SK-N-SH (cell line): ENCODE results near the gene FNDC3B. TPM values are rescaled to one million over a fixed set of nuclear protein-coding genes. Genes with fewer than 3 reads are reported as not detected.

Experiments
- CTCF ChIA-PET: fragments of 300-600, 350-600 bp; formaldehyde crosslinking; extraction: SDS; loops from one replicate; lab custom pipeline; 2021; lab: Yijun Ruan, JAX
- POLR2A ChIA-PET: fragments of 350-600 bp; sonication (Branson Sonifier 250); formaldehyde crosslinking; extraction: SDS; loops from one replicate; lab custom pipeline; 2020; ENCODE audit warnings: antibody characterized with exemption, inconsistent platforms; lab: Yijun Ruan, JAX
- DNase-seq: peaks from one replicate; pipeline ENCODE4 v3.0.0; 2012
- H2AFZ ChIP-seq: fragments of 200-600 bp; sonication (generic); 2 replicates; pipeline ENCODE4 v1.8.1; 2016; ENCODE audit warnings: antibody characterized with exemption, mild to moderate bottlenecking, low read depth
- H3F3A ChIP-seq: fragments of 200-600 bp; sonication (generic); replicated peaks from 2 replicates; pipeline ENCODE3; 2016; ENCODE audit warnings: antibody characterized with exemption, mild to moderate bottlenecking; ENCODE audit not compliant: insufficient read depth
- H3K27ac ChIP-seq, 2 experiments: fragments of 200-500 bp in 1 of 2; fragments of 200-600 bp in 1 of 2; sonication (Bioruptor generic) in 1 of 2; sonication (generic), shearing (Covaris generic) in 1 of 2; 2 replicates each; pipeline versions ENCODE4 v1.5.1 to v1.6.1; 2014 to 2016; ENCODE audit warnings: low read depth in 2 of 2, inconsistent platforms in 1 of 2, low read length in 1 of 2, mild to moderate bottlenecking in 1 of 2, mixed read lengths in 1 of 2
- H3K27me3 ChIP-seq: fragments of 200-600 bp; sonication (generic), shearing (Covaris generic); 2 replicates; pipeline ENCODE4 v1.6.1; 2016; ENCODE audit warnings: mixed run types; ENCODE audit not compliant: insufficient read depth
- H3K36me3 ChIP-seq, 2 experiments: fragments of 200-500 bp in 1 of 2; fragments of 200-600 bp in 1 of 2; sonication (Bioruptor generic) in 1 of 2; sonication (generic) in 1 of 2; replicated peaks in 1 of 2; 2 replicates each; pipeline versions ENCODE3 to v1.5.1; 2014 to 2016; ENCODE audit warnings: low read length in 1 of 2, mild to moderate bottlenecking in 1 of 2; ENCODE audit not compliant: insufficient read depth in 2 of 2, control insufficient read depth in 1 of 2
- H3K4me1 ChIP-seq, 2 experiments: fragments of 200-500 bp in 1 of 2; fragments of 200-600 bp in 1 of 2; sonication (Bioruptor generic) in 1 of 2; sonication (generic), shearing (Covaris generic) in 1 of 2; 2 replicates each; pipeline versions ENCODE4 v1.5.1 to v1.6.1; 2014 to 2016; ENCODE audit warnings: low read depth in 1 of 2, low read length in 1 of 2, mixed run types in 1 of 2; ENCODE audit not compliant: insufficient read depth in 2 of 2, control insufficient read depth in 1 of 2
- H3K4me2 ChIP-seq: fragments of 200-600 bp; sonication (generic), shearing (Covaris generic); 2 replicates; pipeline ENCODE4 v1.6.1; 2017; ENCODE audit warnings: mixed run types
- H3K4me3 ChIP-seq, 2 experiments: fragments of 200-500 bp in 1 of 2; fragments of 200-600 bp in 1 of 2; sonication (Bioruptor generic) in 1 of 2; sonication (generic), shearing (Covaris generic) in 1 of 2; 2 replicates each; pipeline versions ENCODE4 v1.5.1 to v1.8.1; 2014 to 2016; ENCODE audit warnings: low read depth in 2 of 2, inconsistent platforms in 1 of 2, low read length in 1 of 2, mild to moderate bottlenecking in 1 of 2, mixed read lengths in 1 of 2, moderate library complexity in 1 of 2
- H3K79me2 ChIP-seq: fragments of 200-600 bp; sonication (generic); 2 replicates; pipeline ENCODE4 v1.8.1; 2017; ENCODE audit warnings: mild to moderate bottlenecking; ENCODE audit not compliant: insufficient read depth
- H3K9ac ChIP-seq: fragments of 200-600 bp; sonication (generic); 2 replicates; pipeline ENCODE4 v1.6.1; 2017; ENCODE audit warnings: mixed run types
- H3K9me2 ChIP-seq: fragments of 200-600 bp; sonication (generic); 2 replicates; pipeline ENCODE4 v1.6.1; 2017; ENCODE audit warnings: mixed run types
- H3K9me3 ChIP-seq: fragments of 200-600 bp; sonication (generic); 2 replicates; pipeline ENCODE4 v1.6.1; 2017; ENCODE audit warnings: mixed run types, mild to moderate bottlenecking, moderate library complexity
- H4K20me1 ChIP-seq: fragments of 200-600 bp; sonication (generic); 2 replicates; pipeline ENCODE4 v1.6.1; 2017; ENCODE audit warnings: mild to moderate bottlenecking, mixed run types; ENCODE audit not compliant: insufficient read depth
- CTCF ChIP-seq: fragments of 200-600 bp; sonication (generic); IDR thresholded peaks from 2 replicates; pipeline ENCODE4 v1.6.1; 2017; ENCODE audit warnings: antibody characterized with exemption, mild to moderate bottlenecking, moderate library complexity
- ELF1 ChIP-seq: IDR thresholded peaks from 2 replicates; pipeline ENCODE4 v1.4.0; 2012
- FOXM1 ChIP-seq: IDR thresholded peaks from 2 replicates; pipeline ENCODE4 v1.4.0; 2012; ENCODE audit warnings: low read depth, mild to moderate bottlenecking
- IRF3 ChIP-seq: fragments of 150-350 bp; IDR thresholded peaks from 2 replicates; pipeline ENCODE4 v1.6.1; 2016; ENCODE audit warnings: mild to moderate bottlenecking, low read depth, low read length
- JUND ChIP-seq: IDR thresholded peaks from 2 replicates; pipeline ENCODE4 v1.4.0; 2012
- MAX ChIP-seq: IDR thresholded peaks from 2 replicates; pipeline ENCODE4 v1.4.0; 2012; ENCODE audit warnings: low read depth
- MXI1 ChIP-seq: IDR thresholded peaks from 2 replicates; pipeline ENCODE4 v1.6.1; 2012; ENCODE audit warnings: mild to moderate bottlenecking, low read depth, low read length, improper control_type of control experiment
- NRF1 ChIP-seq: IDR thresholded peaks from 2 replicates; pipeline ENCODE4 v1.6.1; 2012; ENCODE audit warnings: low read depth, mild to moderate bottlenecking, low read length
- PBX3 ChIP-seq: IDR thresholded peaks from 2 replicates; pipeline ENCODE4; 2012
- REST ChIP-seq: IDR thresholded peaks from 2 replicates; pipeline ENCODE4 v1.6.1; 2012; ENCODE audit warnings: mild to moderate bottlenecking, low read depth, low read length, moderate library complexity
- SIN3A ChIP-seq: IDR thresholded peaks from 2 replicates; pipeline ENCODE4 v1.6.1; 2012; ENCODE audit warnings: low read depth, mild to moderate bottlenecking, low read length, moderate library complexity, borderline replicate concordance
- SMC3 ChIP-seq: IDR thresholded peaks from 2 replicates; pipeline ENCODE4 v1.6.1; 2012; ENCODE audit warnings: low read depth, low read length, improper control_type of control experiment
- TAF1 ChIP-seq: IDR thresholded peaks from 2 replicates; pipeline ENCODE4 v1.6.1; 2012; ENCODE audit warnings: low read depth, mild to moderate bottlenecking, low read length, moderate library complexity, borderline replicate concordance
- TCF12 ChIP-seq: IDR thresholded peaks from 2 replicates; pipeline ENCODE4 v1.4.0; 2012
- USF2 ChIP-seq: fragments of 150-350 bp; IDR thresholded peaks from 2 replicates; pipeline ENCODE4 v1.6.1; 2017; ENCODE audit warnings: antibody characterized with exemption, low read length, low read depth, borderline replicate concordance
- YY1 ChIP-seq: IDR thresholded peaks from 2 replicates; pipeline ENCODE4 v1.4.0; 2012; ENCODE audit warnings: low read depth, mild to moderate bottlenecking
- ZBTB33 ChIP-seq: IDR thresholded peaks from 2 replicates; pipeline ENCODE4 v1.4.0; 2012; ENCODE audit warnings: low read depth, borderline replicate concordance
- WGBS: methylation state at CpG from one replicate; pipeline ENCODE4 v1.1.6; 2017; ENCODE audit warnings: low lambda C conversion rate; 5-methylcytosine and 5-hydroxymethylcytosine counted together
- polyA plus RNA-seq, 3 experiments: library from polyadenylated mRNA; depleted of rRNA; stranded (reverse); fragments of >200 nt; gene quantifications; 2 replicates each; pipeline ENCODE4 v1.2.3, GENCODE V29; 2012

The FNDC3B gene
- polyA plus RNA-seq, 1 of the 3 experiments (the other 2 are of a cell fraction), result 10.4 TPM

GRCh38 chr3:172238188-172238587, 198.8 kb downstream of the FNDC3B start:
- H3K4me1 ChIP-seq, result peaks cover 2 to 6% of the 10 kb centered on the region in 2 experiments; a peak in 2 of 4 replicates
- no peaks in the 10 kb centered on the region for H3K9me2 ChIP-seq
- H3K27me3 ChIP-seq, result no peaks in the 10 kb centered on the region
- peaks cover 90% of the 10 kb centered on the region for H3K79me2 ChIP-seq
- POLR2A ChIA-PET, result no interaction called here
- peaks cover 13% of the 10 kb centered on the region for H3F3A ChIP-seq
- H3K9me3 ChIP-seq, result 0 out of 2 replicates have a peak, but pooled peaks cover 5% of the 10 kb centered on the region
- no peak overlapping the region for H3K9ac ChIP-seq
- CTCF ChIA-PET, result interaction anchor here (0.8 to 1.3 kb wide), 2 partner anchors 45 to 94 kb away, joined by 4 to 5 read pairs; no protein-coding TSS in a partner anchor
- peaks cover 4 to 51% of the 10 kb centered on the region in 2 experiments for H3K36me3 ChIP-seq
- H3K27ac ChIP-seq, result no peak overlapping the region
- TF ChIP-seq IRF3 (no peak), TAF1 (no peak), MXI1 (no peak), FOXM1 (no peak), NRF1 (no peak), MAX (no peak), REST (no peak), USF2 (no peak), JUND (no peak), YY1 (no peak), CTCF (no peak), PBX3 (no peak), ZBTB33 (no peak), SIN3A (no peak), ELF1 (no peak), SMC3 (no peak), TCF12 (no peak)
- WGBS, result 98% methylated on average over 4 of the region's 4 CpGs
- H4K20me1 ChIP-seq, result peaks cover 22% of the 10 kb centered on the region
- H3K4me2 ChIP-seq, result no peak overlapping the region
- no peak overlapping the region for H3K4me3 ChIP-seq
- DNase-seq, result no peak
- no peak overlapping the region for H2AFZ ChIP-seq
